ENCODE measurements around the gene MAVS. TPM values are rescaled to one million over a fixed set of nuclear protein-coding genes. Genes with fewer than 3 reads are reported as not detected.

MAVS gene
- total and polyA plus RNA-seq, 9 of the 15 experiments (the other 6 are each of a cell fraction or from before 2014, with no cell fraction given), result 1.6 to 22.0 (median 11.3) TPM

DNA sequence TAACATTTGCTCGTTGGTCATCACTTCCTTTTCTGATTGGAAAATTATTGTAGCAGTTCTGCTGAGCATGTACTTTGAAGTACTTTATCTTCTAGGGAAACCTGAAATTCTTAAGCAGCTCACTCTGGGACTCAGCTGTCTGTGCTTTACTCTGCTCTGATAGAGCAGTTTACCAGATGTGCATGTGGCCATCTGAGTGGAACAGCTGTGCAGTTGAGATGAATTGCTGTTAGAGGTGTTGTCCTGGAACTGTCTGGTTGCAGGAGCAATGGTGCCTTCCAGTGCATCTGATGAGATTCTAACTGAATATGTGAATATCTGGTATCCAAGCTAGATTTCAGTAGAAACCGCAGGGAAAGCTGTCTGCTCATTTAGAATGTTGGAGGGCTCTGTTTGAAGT is 69.7 kb downstream of the MAVS start:
- no peaks in the 10 kb centered on the region for H3K9me1 ChIP-seq (ENCODE audit: control insufficient read depth, insufficient read depth, low read length)
- H3K9me3 ChIP-seq (replicated peaks; ENCODE audit: control insufficient read depth, insufficient read depth, low read depth, low read length), result no peaks in the 10 kb centered on the region
- ChIA-PET CTCF (ENCODE audit: low intra/inter-chr PET ratio) (no interaction called here), POLR2A (interaction anchor here (0.6 to 1.8 kb wide), 3 partner anchors 9 to 68 kb away, joined by 3 to 5 read pairs (median 3); no protein-coding TSS in a partner anchor)
- H3K79me2 ChIP-seq (ENCODE audit: control insufficient read depth, insufficient read depth, low read length), result peaks cover 76% of the 10 kb centered on the region
- intact Hi-C loops (cut with micrococcal nuclease) (no loop called here), in situ Hi-C loops (cut with MboI) (no loop called here)
- FAIRE-seq (peak; percentile 66), DNase-seq (ENCODE audit: extremely low read depth in 1 of 4, low spot score in 3 of 4) (peak in 1 of 4 experiments; percentile 22), ATAC-seq (no peak; the same call in 2 of the 3 replicates)
- no peak overlapping the region for H3K4me3 ChIP-seq
- no peaks in the 10 kb centered on the region for H3K27me3 ChIP-seq (ENCODE audit: control insufficient read depth in 2 of 2, insufficient read depth in 2 of 2, low read length in 2 of 2)
- H3K36me3 ChIP-seq (ENCODE audit: control insufficient read depth, insufficient read depth, low read length), result peaks cover 82% of the 10 kb centered on the region
- BruUV-seq (replicated peaks), result no TSS peak
- H3K27ac ChIP-seq (ENCODE audit: extremely low read depth, low read depth, low read length), result no peak overlapping the region
- peak; percentile 25; the same call in 1 of the 2 replicates for TF ChIP-seq TEAD4 (IDR thresholded peaks at IDR 0.05; ENCODE audit: low read length)
- TF ChIP-seq TEAD4 (CRISPR knock-in tag; IDR thresholded peaks at IDR 0.05; ENCODE audit: borderline replicate concordance), result no peak
- no peak for TF ChIP-seq ZBTB7A (IDR thresholded peaks at IDR 0.05; ENCODE audit: borderline replicate concordance, control insufficient read depth, low read depth, low read length)
- 0 out of 2 replicates have a peak, but pooled peaks have one; percentile 34 for TF ChIP-seq POLR2AphosphoS5 (IDR thresholded peaks at IDR 0.05; ENCODE audit: control insufficient read depth, insufficient read depth, low read depth, low read length)
- peak; percentile 51; the same call in 1 of the 2 replicates for TF ChIP-seq TAL1 (IDR thresholded peaks at IDR 0.05)
- TF ChIP-seq NCOR1 (IDR thresholded peaks at IDR 0.05), result peak; percentile 35; the same call in 1 of the 2 replicates
- peak; percentile 59 for TF ChIP-seq CBFA2T2 (conservative IDR thresholded peaks at IDR 0.05)
- TF ChIP-seq, protein P1, sequence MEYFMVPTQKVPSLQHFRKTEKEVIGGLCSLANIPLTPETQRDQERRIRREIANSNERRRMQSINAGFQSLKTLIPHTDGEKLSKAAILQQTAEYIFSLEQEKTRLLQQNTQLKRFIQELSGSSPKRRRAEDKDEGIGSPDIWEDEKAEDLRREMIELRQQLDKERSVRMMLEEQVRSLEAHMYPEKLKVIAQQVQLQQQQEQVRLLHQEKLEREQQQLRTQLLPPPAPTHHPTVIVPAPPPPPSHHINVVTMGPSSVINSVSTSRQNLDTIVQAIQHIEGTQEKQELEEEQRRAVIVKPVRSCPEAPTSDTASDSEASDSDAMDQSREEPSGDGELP (CRISPR knock-in tag; IDR thresholded peaks at IDR 0.05; ENCODE audit: borderline replicate concordance), result 0 out of 2 replicates have a peak, but pooled peaks have one; percentile 32
- TF ChIP-seq LEF1 (IDR thresholded peaks at IDR 0.05), result no peak
- peak; percentile 70 for TF ChIP-seq CBFA2T3 (IDR thresholded peaks at IDR 0.05)
- TF ChIP-seq TCF3 (CRISPR knock-in tag; IDR thresholded peaks at IDR 0.05), result peak; percentile 69
- no peak for TF ChIP-seq GABPA (tag; conservative IDR thresholded peaks at IDR 0.05; ENCODE audit: low read depth)
- 69% methylated on average over 2 of the region's 2 CpGs for WGBS (ENCODE audit: insufficient coverage, low coverage, missing lambda C conversion rate)
- H3K4me2 ChIP-seq (ENCODE audit: insufficient read depth, low read length), result no peak overlapping the region
- H3K9ac ChIP-seq (ENCODE audit: insufficient read depth in 1 of 2, low read depth in 2 of 2, low read length in 2 of 2), result no peak overlapping the region
- peaks cover 7 to 8% of the 10 kb centered on the region in 2 experiments; a peak in 4 of 5 replicates for H3K4me1 ChIP-seq (replicated peaks in 1 of 2; ENCODE audit: control insufficient read depth in 2 of 2, insufficient read depth in 2 of 2, low read length in 2 of 2)
- H2AFZ ChIP-seq (ENCODE audit: low read depth, low read length), result no peak overlapping the region
- H4K20me1 ChIP-seq (replicated peaks; ENCODE audit: control insufficient read depth, insufficient read depth, low read length), result peaks cover 9% of the 10 kb centered on the region
